ENCODE results near the gene TPP2. TPM values are rescaled to one million over a fixed set of nuclear protein-coding genes. Genes with fewer than 3 reads are reported as not detected.

Gene TPP2
- total and polyA plus RNA-seq, 2 donors from 2014 or later = 14.7 to 42.2 TPM

- TF ChIP-seq, protein P1, sequence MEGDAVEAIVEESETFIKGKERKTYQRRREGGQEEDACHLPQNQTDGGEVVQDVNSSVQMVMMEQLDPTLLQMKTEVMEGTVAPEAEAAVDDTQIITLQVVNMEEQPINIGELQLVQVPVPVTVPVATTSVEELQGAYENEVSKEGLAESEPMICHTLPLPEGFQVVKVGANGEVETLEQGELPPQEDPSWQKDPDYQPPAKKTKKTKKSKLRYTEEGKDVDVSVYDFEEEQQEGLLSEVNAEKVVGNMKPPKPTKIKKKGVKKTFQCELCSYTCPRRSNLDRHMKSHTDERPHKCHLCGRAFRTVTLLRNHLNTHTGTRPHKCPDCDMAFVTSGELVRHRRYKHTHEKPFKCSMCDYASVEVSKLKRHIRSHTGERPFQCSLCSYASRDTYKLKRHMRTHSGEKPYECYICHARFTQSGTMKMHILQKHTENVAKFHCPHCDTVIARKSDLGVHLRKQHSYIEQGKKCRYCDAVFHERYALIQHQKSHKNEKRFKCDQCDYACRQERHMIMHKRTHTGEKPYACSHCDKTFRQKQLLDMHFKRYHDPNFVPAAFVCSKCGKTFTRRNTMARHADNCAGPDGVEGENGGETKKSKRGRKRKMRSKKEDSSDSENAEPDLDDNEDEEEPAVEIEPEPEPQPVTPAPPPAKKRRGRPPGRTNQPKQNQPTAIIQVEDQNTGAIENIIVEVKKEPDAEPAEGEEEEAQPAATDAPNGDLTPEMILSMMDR (IDR thresholded peaks at IDR 0.05; ENCODE audit: borderline replicate concordance, extremely low read depth, insufficient read depth) = no peak
- FAIRE-seq = no peak
- Histone ChIP-seq H3K4me1 (ENCODE audit: control insufficient read depth in 2 of 3, insufficient read depth in 2 of 3, low read depth in 1 of 3, low read length in 3 of 3) (no peaks in the 10 kb centered on the region), H3K9me3 (ENCODE audit: control insufficient read depth in 2 of 3, insufficient read depth in 1 of 3, low read length in 3 of 3) (no peaks in the 10 kb centered on the region), H3K27me3 (ENCODE audit: control insufficient read depth, insufficient read depth, low read length) (no peaks in the 10 kb centered on the region), H3K9ac (ENCODE audit: low read length in 3 of 3) (no peak overlapping the region), H3K27ac (ENCODE audit: low read depth in 2 of 2, low read length in 2 of 2) (no peak overlapping the region), H3K36me3 (ENCODE audit: control insufficient read depth in 2 of 3, insufficient read depth in 3 of 3, low read length in 3 of 3) (peaks cover 4 to 16% (median 8%) of the 10 kb centered on the region in 3 donors), H3K4me3 (ENCODE audit: low read length in 3 of 3) (no peak overlapping the region)
- intact Hi-C loops (cut with DNase I) = no loop called here
- no peak for DNase-seq
Observed at GRCh38 chr13:102680133-102680717, 83.4 kb downstream of the TPP2 start.

GRCh38 chr13:102680842-102681740 is 84.3 kb downstream of the TPP2 start:
- Histone ChIP-seq H3K27ac (ENCODE audit: low read depth in 2 of 2, low read length in 2 of 2) (no peak overlapping the region), H3K9me3 (ENCODE audit: control insufficient read depth in 2 of 3, insufficient read depth in 1 of 3, low read length in 3 of 3) (no peaks in the 10 kb centered on the region), H3K4me3 (ENCODE audit: low read length in 3 of 3) (no peak overlapping the region), H3K9ac (ENCODE audit: low read length in 3 of 3) (no peak overlapping the region), H3K4me1 (ENCODE audit: control insufficient read depth in 2 of 3, insufficient read depth in 2 of 3, low read depth in 1 of 3, low read length in 3 of 3) (no peaks in the 10 kb centered on the region), H3K27me3 (ENCODE audit: control insufficient read depth, insufficient read depth, low read length) (no peaks in the 10 kb centered on the region), H3K36me3 (ENCODE audit: control insufficient read depth in 2 of 3, insufficient read depth in 3 of 3, low read length in 3 of 3) (peaks cover 4 to 13% (median 8%) of the 10 kb centered on the region in 3 donors)
- intact Hi-C loops (cut with DNase I) = no loop called here
- FAIRE-seq = no peak
- TF ChIP-seq, protein P1 (IDR thresholded peaks at IDR 0.05; ENCODE audit: borderline replicate concordance, extremely low read depth, insufficient read depth) = no peak
- no peak for DNase-seq

- Histone ChIP-seq H3K36me3 (ENCODE audit: control insufficient read depth in 2 of 3, insufficient read depth in 3 of 3, low read length in 3 of 3) (peaks cover 4 to 9% (median 8%) of the 10 kb centered on the region in 3 donors), H3K9me3 (ENCODE audit: control insufficient read depth in 2 of 3, insufficient read depth in 1 of 3, low read length in 3 of 3) (no peaks in the 10 kb centered on the region), H3K9ac (ENCODE audit: low read length in 3 of 3) (no peak overlapping the region), H3K27ac (ENCODE audit: low read depth in 2 of 2, low read length in 2 of 2) (no peak overlapping the region), H3K4me1 (ENCODE audit: control insufficient read depth in 2 of 3, insufficient read depth in 2 of 3, low read depth in 1 of 3, low read length in 3 of 3) (no peaks in the 10 kb centered on the region), H3K4me3 (ENCODE audit: low read length in 3 of 3) (no peak overlapping the region), H3K27me3 (ENCODE audit: control insufficient read depth, insufficient read depth, low read length) (no peaks in the 10 kb centered on the region)
- no peak for DNase-seq
- TF ChIP-seq, protein P1 (IDR thresholded peaks at IDR 0.05; ENCODE audit: borderline replicate concordance, extremely low read depth, insufficient read depth) = no peak
- intact Hi-C loops (cut with DNase I) = no loop called here
- FAIRE-seq = no peak
Observed at GRCh38 chr13:102682211-102682610, 85.4 kb downstream of the TPP2 start.
